Adrenal gland (tissue), 5 donors: Measurements from ENCODE around the gene PTPRD.

ENCODE experiments used
- POLR2A ChIP-seq, 2 donors: fragments of 450-650 bp; IDR thresholded peaks; one replicate each; pipeline ENCODE4 v1.6.1; 2017; ENCODE audit warnings: antibody characterized with exemption in 2 of 2, mild to moderate bottlenecking in 2 of 2, moderate library complexity in 1 of 2
- TF ChIP-seq, protein P1 (sequence below), 6 experiments: fragments of 450-650 bp in 4 of 6; fragments of 200-600 bp in 2 of 6; sonication (generic) in 1 of 6; IDR thresholded peaks; 1 replicate in 5 of 6; 2 replicates in 1 of 6; pipeline versions ENCODE4 v1.5.1 to v1.8.0; 2016 to 2021; ENCODE audit warnings: antibody characterized with exemption in 6 of 6, mild to moderate bottlenecking in 2 of 6, moderate library complexity in 1 of 6
- donor health status: DM: no; HTN: no; CAD: no.

DNA sequence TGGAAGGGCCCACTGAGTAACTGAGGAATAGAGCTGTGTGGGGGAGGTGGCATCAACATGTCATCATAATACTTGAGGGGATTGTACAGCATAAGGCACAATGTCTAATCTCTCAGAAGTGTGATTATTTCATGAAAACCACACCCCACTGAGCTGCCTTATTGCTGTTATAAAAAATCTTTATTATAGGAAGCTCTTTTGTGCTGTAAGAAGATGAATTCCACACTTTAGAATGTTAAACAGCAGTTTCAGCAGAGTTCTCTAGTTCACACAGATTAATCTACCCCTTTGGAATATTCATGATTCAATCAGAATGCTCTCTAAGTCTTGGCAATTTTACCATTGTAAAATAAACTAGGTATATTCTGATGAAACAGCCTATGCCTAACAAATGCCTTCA, 1389.6 kb downstream of the PTPRD start:
- TF ChIP-seq, protein P1, sequence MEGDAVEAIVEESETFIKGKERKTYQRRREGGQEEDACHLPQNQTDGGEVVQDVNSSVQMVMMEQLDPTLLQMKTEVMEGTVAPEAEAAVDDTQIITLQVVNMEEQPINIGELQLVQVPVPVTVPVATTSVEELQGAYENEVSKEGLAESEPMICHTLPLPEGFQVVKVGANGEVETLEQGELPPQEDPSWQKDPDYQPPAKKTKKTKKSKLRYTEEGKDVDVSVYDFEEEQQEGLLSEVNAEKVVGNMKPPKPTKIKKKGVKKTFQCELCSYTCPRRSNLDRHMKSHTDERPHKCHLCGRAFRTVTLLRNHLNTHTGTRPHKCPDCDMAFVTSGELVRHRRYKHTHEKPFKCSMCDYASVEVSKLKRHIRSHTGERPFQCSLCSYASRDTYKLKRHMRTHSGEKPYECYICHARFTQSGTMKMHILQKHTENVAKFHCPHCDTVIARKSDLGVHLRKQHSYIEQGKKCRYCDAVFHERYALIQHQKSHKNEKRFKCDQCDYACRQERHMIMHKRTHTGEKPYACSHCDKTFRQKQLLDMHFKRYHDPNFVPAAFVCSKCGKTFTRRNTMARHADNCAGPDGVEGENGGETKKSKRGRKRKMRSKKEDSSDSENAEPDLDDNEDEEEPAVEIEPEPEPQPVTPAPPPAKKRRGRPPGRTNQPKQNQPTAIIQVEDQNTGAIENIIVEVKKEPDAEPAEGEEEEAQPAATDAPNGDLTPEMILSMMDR (IDR thresholded peaks at IDR 0.05), result no peak
- no peak for TF ChIP-seq POLR2A (IDR thresholded peaks at IDR 0.05)
